B cell (primary cell): ENCODE data around the gene EBF3. TPM values are rescaled to one million over a fixed set of nuclear protein-coding genes. Genes with fewer than 3 reads are reported as not detected.
A peak's percentile ranks its signal among the peaks of the same experiment; 100 is the strongest.

Source experiments
- ATAC-seq: fragments of 200-7000 bp; cut with Tn5 transposase; one replicate; pipeline ENCODE4 v1.10.0; 2021; ENCODE audit warnings: low read depth, mild to moderate bottlenecking, moderate number of reproducible peaks, moderate library complexity
- CTCF ChIA-PET: fragments of 350-600 bp; sonication (Branson Sonifier 250); formaldehyde crosslinking; loops from one replicate; lab custom pipeline; 2021; ENCODE audit warnings: antibody characterized with exemption, inconsistent platforms; lab: Charles Lee
- POLR2A ChIA-PET: fragments of 350-600 bp; sonication (Branson Sonifier 250); formaldehyde crosslinking; loops from one replicate; lab custom pipeline; 2021; ENCODE audit warnings: antibody characterized with exemption; lab: Charles Lee
- DNase-seq: peaks from one replicate; pipeline ENCODE4 v3.0.0; 2013
- H2AFZ ChIP-seq: 2 replicates; pipeline ENCODE4 v1.6.1; 2012; ENCODE audit warnings: mild to moderate bottlenecking, low read depth, low read length; ENCODE audit not compliant: insufficient read depth, poor library complexity, severe bottlenecking
- H3K27ac ChIP-seq, 2 donors: 1 replicate in 1 of 2; 2 replicates in 1 of 2; pipeline ENCODE4 v1.5.1; 2012 to 2013; ENCODE audit warnings: low read length in 2 of 2, mild to moderate bottlenecking in 2 of 2, moderate library complexity in 1 of 2
- H3K27me3 ChIP-seq, 4 experiments: fragments of 200-600 bp in 1 of 4; sonication (generic) in 1 of 4; replicated peaks in 1 of 4; 1 replicate in 2 of 4; 2 replicates in 2 of 4; pipeline versions ENCODE4 v1.6.1 to v1.7.0; 2013 to 2016; ENCODE audit warnings: low read length in 3 of 4, mild to moderate bottlenecking in 2 of 4, mixed read lengths in 1 of 4, moderate library complexity in 1 of 4; ENCODE audit not compliant: insufficient read depth in 4 of 4, control insufficient read depth in 3 of 4; ENCODE audit errors: control extremely low read depth in 1 of 4
- H3K36me3 ChIP-seq, 2 experiments: replicated peaks in 1 of 2; 1 replicate in 1 of 2; 2 replicates in 1 of 2; pipeline versions ENCODE4 v1.6.1 to v1.7.1; 2013; ENCODE audit warnings: low read length in 1 of 2; ENCODE audit not compliant: insufficient read depth in 2 of 2, control insufficient read depth in 1 of 2; ENCODE audit errors: control extremely low read depth in 1 of 2, extremely low read depth in 1 of 2
- H3K4me1 ChIP-seq, 2 donors: fragments of 200-600 bp in 1 of 2; sonication (generic) in 1 of 2; 1 replicate in 1 of 2; 2 replicates in 1 of 2; pipeline versions ENCODE4 v1.5.1 to v1.6.1; 2013 to 2017; ENCODE audit warnings: low read length in 2 of 2; ENCODE audit not compliant: control insufficient read depth in 2 of 2, insufficient read depth in 2 of 2
- H3K4me2 ChIP-seq: replicated peaks from 2 replicates; pipeline ENCODE3; 2012; ENCODE audit warnings: mild to moderate bottlenecking, low read depth, low read length; ENCODE audit not compliant: poor library complexity, severe bottlenecking
- H3K4me3 ChIP-seq, 5 experiments: fragments of 200-600 bp in 1 of 5; sonication (generic) in 1 of 5; 1 replicate in 3 of 5; 2 replicates in 2 of 5; pipeline versions ENCODE4 v1.5.1 to v1.7.0; 2011 to 2016; ENCODE audit warnings: low read length in 4 of 5, mild to moderate bottlenecking in 4 of 5, low read depth in 2 of 5, control low read depth in 1 of 5, moderate library complexity in 1 of 5; ENCODE audit not compliant: insufficient read depth in 1 of 5; ENCODE audit errors: control extremely low read depth in 1 of 5, extremely low read depth in 1 of 5
- H3K79me2 ChIP-seq: fragments of 200-600 bp; sonication (generic); one replicate; pipeline ENCODE4 v1.6.0; 2016; ENCODE audit warnings: low read length; ENCODE audit not compliant: control insufficient read depth, insufficient read depth
- H3K9ac ChIP-seq: fragments of 200-600 bp; sonication (generic); 2 replicates; pipeline ENCODE4 v1.6.1; 2017; ENCODE audit warnings: mild to moderate bottlenecking, low read length, moderate library complexity
- H3K9me3 ChIP-seq, 3 donors: one replicate each; pipeline versions ENCODE4 v1.6.1 to v1.7.1; 2013; ENCODE audit warnings: low read length in 2 of 3; ENCODE audit not compliant: control insufficient read depth in 2 of 3, insufficient read depth in 1 of 3; ENCODE audit errors: control extremely low read depth in 1 of 3
- H4K20me1 ChIP-seq: 2 replicates; pipeline ENCODE4 v1.6.0; 2012; ENCODE audit warnings: mild to moderate bottlenecking, low read length; ENCODE audit not compliant: insufficient read depth, control insufficient read depth, poor library complexity, severe bottlenecking
- H3K27ac Mint-ChIP-seq: one replicate; pipeline ENCODE4 v1.8.0; 2021; ENCODE audit warnings: mixed read lengths
- H3K27me3 Mint-ChIP-seq: one replicate; pipeline ENCODE4 v1.8.0; 2021; ENCODE audit warnings: mixed read lengths
- H3K4me1 Mint-ChIP-seq: one replicate; pipeline ENCODE4 v1.8.0; 2021; ENCODE audit warnings: mixed read lengths
- H3K4me3 Mint-ChIP-seq: one replicate; pipeline ENCODE4 v1.8.0; 2021; ENCODE audit warnings: mixed read lengths
- H3K9me3 Mint-ChIP-seq: one replicate; pipeline ENCODE4 v1.8.0; 2022; ENCODE audit warnings: mixed read lengths; ENCODE audit not compliant: insufficient read depth
- EZH2 ChIP-seq: IDR thresholded peaks from 2 replicates; pipeline ENCODE4 v1.6.1; 2012; ENCODE audit warnings: borderline replicate concordance, low read depth, mild to moderate bottlenecking, moderate library complexity, low read length; ENCODE audit not compliant: insufficient read depth, poor library complexity, severe bottlenecking
- WGBS: methylation state at CpG from one replicate; pipeline ENCODE4 v1.1.5; 2013; ENCODE audit warnings: missing lambda C conversion rate; ENCODE audit not compliant: insufficient coverage; 5-methylcytosine and 5-hydroxymethylcytosine counted together
- intact Hi-C: fragments of 100-400 bp; cut with micrococcal nuclease; formaldehyde crosslinking; loops from one replicate; pipeline ENCODE4 v1.10.0; 2022
- polyA plus RNA-seq: library from polyadenylated mRNA; depleted of rRNA; stranded (reverse); fragments of >200 nt; gene quantifications from 2 replicates; pipeline ENCODE4 v1.2.3, GENCODE V29; 2012
- total RNA-seq, 2 donors: library from RNA; stranded (reverse); fragments of 120-200 nt in 1 of 2; gene quantifications; 1 replicate in 1 of 2; 2 replicates in 1 of 2; pipeline versions ENCODE4 v1.2.3 to v1.2.4, GENCODE V29; 2013 to 2022
- TF ChIP-seq, protein P1 (sequence below): fragments of 200-600 bp; IDR thresholded peaks from one replicate; pipeline ENCODE4 v1.8.0; 2022; ENCODE audit warnings: antibody characterized with exemption, mild to moderate bottlenecking

The EBF3 gene
- total and polyA plus RNA-seq, 2 donors (not counting 1 experiment from before 2014, with no cell fraction given) = not detected

- H3K4me2 ChIP-seq = peak overlapping the region; percentile 64
- H3K79me2 ChIP-seq = no peaks in the 10 kb centered on the region
- Mint-ChIP-seq H3K4me3 (peak overlapping the region; percentile 80), H3K27me3 (peaks cover 64% of the 10 kb centered on the region), H3K27ac (no peak overlapping the region), H3K4me1 (peaks cover 19% of the 10 kb centered on the region), H3K9me3 (peaks cover 3% of the 10 kb centered on the region)
- intact Hi-C loops = loop anchor here (5.0 kb wide), 1 partner anchor 927 kb away; no protein-coding TSS in a partner anchor
- peaks cover 5 to 71% (median 56%) of the 10 kb centered on the region in 4 experiments for H3K27me3 ChIP-seq
- H3K9me3 ChIP-seq = peaks cover 0 to 29% (median 5%) of the 10 kb centered on the region in 3 donors
- H2AFZ ChIP-seq = peak overlapping the region; percentile 52
- WGBS = 7% methylated on average over 103 of the region's 103 CpGs
- ATAC-seq = no peak
- ChIA-PET POLR2A (no interaction called here), CTCF (no interaction called here)
- H3K9ac ChIP-seq = peak overlapping the region; percentile 25
- H4K20me1 ChIP-seq = no peaks in the 10 kb centered on the region
- no peaks in the 10 kb centered on the region for H3K36me3 ChIP-seq
- DNase-seq = peak; percentile 47
- peak overlapping the region in 3 of 5 experiments; percentile 17 to 42 (median 19) for H3K4me3 ChIP-seq
- peaks cover 25 to 42% of the 10 kb centered on the region in 2 donors for H3K4me1 ChIP-seq
- no peak overlapping the region for H3K27ac ChIP-seq
- TF ChIP-seq EZH2 = no peak
- TF ChIP-seq, protein P1, sequence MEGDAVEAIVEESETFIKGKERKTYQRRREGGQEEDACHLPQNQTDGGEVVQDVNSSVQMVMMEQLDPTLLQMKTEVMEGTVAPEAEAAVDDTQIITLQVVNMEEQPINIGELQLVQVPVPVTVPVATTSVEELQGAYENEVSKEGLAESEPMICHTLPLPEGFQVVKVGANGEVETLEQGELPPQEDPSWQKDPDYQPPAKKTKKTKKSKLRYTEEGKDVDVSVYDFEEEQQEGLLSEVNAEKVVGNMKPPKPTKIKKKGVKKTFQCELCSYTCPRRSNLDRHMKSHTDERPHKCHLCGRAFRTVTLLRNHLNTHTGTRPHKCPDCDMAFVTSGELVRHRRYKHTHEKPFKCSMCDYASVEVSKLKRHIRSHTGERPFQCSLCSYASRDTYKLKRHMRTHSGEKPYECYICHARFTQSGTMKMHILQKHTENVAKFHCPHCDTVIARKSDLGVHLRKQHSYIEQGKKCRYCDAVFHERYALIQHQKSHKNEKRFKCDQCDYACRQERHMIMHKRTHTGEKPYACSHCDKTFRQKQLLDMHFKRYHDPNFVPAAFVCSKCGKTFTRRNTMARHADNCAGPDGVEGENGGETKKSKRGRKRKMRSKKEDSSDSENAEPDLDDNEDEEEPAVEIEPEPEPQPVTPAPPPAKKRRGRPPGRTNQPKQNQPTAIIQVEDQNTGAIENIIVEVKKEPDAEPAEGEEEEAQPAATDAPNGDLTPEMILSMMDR = no peak
Observed at GRCh38 chr10:129958629-129959543, 5.2 kb downstream of the EBF3 start.
